ENCODE results near the gene RCBTB1.

The RCBTB1 gene

DNA sequence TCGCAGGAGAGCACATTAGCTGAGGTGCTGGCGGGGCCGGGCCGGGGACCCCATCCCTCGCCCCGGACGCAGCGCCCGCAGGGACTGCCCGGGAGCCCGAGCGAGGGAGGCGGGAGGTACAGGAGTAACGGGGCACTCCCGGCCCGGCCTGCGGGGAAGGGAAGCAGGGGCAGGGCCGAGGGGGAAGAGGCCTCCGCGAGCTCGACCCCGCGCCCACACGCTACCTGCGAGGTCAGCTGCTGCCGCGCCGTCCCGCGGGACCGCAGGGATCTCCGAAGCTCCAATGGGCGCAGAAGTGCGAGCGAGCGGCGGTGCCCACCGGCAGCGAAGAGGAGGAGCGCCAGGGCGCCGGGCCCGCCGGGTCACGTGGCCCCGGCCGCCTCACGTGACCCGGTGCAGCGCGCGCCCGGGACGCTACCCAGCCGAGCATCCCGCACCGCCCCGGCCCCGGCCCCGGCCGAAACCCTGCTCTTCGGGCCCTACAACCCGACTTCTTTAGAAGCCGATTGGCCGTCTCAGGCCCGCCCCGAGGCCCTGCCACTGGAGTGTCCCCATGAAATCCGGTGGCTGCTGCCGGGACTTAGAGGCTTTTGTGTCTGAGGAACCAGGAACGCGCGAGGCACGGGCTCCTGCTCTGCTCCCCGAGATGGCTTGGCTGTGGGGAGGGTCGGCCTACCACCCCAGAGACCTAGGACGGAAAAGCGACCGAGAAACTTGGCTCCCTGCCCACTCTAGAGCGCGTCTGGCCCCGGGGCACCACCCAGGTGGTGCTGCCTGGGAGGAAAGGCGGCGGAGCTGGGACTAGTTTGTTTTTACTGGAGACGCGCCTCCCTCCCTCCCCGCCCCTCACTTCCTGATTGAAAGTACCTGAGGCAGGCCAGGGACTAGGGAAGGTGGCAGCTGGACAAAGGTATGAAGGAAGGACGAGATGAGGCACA lies at the start of gene RCBTB1:
TSS of gene RCBTB1 (minus strand) at position 339 of the 938 bp plus-strand sequence. CDS start 18,279 bp downstream, outside the sequence.
- peaks cover 3% of the 10 kb centered on the region for H3K36me3 ChIP-seq (ENCODE audit: insufficient read depth, insufficient read length, low read length)
- H3K4me3 ChIP-seq (ENCODE audit: insufficient read length, low read depth), result peak within 1 kb of the TSS; percentile 54
- H3K4me1 ChIP-seq (ENCODE audit: insufficient read depth, insufficient read length), result no peaks in the 10 kb centered on the region
- peak; percentile 36 for DNase-seq (ENCODE audit: low read depth, low spot score)
- H3K27me3 ChIP-seq (ENCODE audit: insufficient read depth, insufficient read length), result no peaks in the 10 kb centered on the region
- H3K9me3 ChIP-seq (ENCODE audit: insufficient read depth, low read length), result no peaks in the 10 kb centered on the region
- peak within 1 kb of the TSS; percentile 72 for H3K9ac ChIP-seq (ENCODE audit: insufficient read length, low read depth)
- no peak for TF ChIP-seq YY1 (IDR thresholded peaks at IDR 0.05; ENCODE audit: insufficient read depth, insufficient read length)
- no peak for TF ChIP-seq SUZ12 (IDR thresholded peaks at IDR 0.05; ENCODE audit: extremely low read depth, insufficient read depth, insufficient read length)
- no peak for TF ChIP-seq ZNF274 (IDR thresholded peaks at IDR 0.05; ENCODE audit: low read depth, low read length)

DNA sequence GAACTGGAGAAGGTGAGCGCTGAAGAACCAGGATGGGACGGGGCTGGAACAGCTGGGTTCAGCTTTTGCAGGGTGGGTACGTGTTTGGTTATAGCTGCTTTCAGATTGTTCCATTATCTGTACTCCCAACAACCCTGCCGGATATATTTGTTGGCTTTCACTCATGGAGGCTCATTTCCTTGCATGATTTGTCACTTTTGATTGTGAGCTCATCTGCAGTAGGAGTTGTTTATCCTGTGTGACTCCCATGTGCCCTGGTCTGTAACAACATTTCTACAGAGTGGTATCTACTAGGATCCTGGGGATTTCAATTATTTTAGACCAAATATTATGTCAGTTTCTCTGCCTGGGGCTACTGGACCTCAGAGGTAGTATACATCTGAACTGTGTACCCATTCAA lies 48.4 kb upstream of the RCBTB1 start:
- Histone ChIP-seq H3K4me3 (ENCODE audit: insufficient read length, low read depth) (no peak overlapping the region), H3K9me3 (ENCODE audit: insufficient read depth, low read length) (no peaks in the 10 kb centered on the region), H3K4me1 (ENCODE audit: insufficient read depth, insufficient read length) (no peaks in the 10 kb centered on the region), H3K27me3 (ENCODE audit: insufficient read depth, insufficient read length) (no peaks in the 10 kb centered on the region), H3K36me3 (ENCODE audit: insufficient read depth, insufficient read length, low read length) (no peaks in the 10 kb centered on the region), H3K9ac (ENCODE audit: insufficient read length, low read depth) (no peak overlapping the region)
- no peak for DNase-seq (ENCODE audit: low read depth, low spot score)
- TF ChIP-seq SUZ12 (IDR thresholded peaks at IDR 0.05; ENCODE audit: extremely low read depth, insufficient read depth, insufficient read length), result no peak

DNA sequence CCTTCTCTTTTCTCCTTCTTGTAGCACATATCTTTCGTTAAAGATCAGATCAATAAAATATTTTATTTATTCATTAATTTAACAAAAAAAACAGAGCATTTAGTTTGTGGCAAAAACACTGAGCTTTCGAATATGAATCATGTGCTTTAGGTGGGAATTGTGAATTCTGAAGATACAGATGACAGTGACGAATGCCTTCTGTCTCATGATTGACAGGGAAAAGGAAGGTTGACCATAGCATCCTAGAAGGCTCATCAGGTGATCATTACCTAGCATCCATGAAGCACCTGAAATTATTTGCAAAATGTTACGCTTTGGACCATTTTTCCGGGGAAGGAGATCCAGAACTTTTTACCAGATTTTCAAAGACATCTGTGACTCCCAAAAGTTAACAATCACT lies 46.8 kb upstream of the RCBTB1 start:
- no peak overlapping the region for H3K9ac ChIP-seq (ENCODE audit: insufficient read length, low read depth)
- DNase-seq (ENCODE audit: low read depth, low spot score), result no peak
- H3K9me3 ChIP-seq (ENCODE audit: insufficient read depth, low read length), result no peaks in the 10 kb centered on the region
- H3K27me3 ChIP-seq (ENCODE audit: insufficient read depth, insufficient read length), result no peaks in the 10 kb centered on the region
- H3K4me1 ChIP-seq (ENCODE audit: insufficient read depth, insufficient read length), result no peaks in the 10 kb centered on the region
- H3K4me3 ChIP-seq (ENCODE audit: insufficient read length, low read depth), result no peak overlapping the region
- no peak for TF ChIP-seq SUZ12 (IDR thresholded peaks at IDR 0.05; ENCODE audit: extremely low read depth, insufficient read depth, insufficient read length)
- TF ChIP-seq YY1 (IDR thresholded peaks at IDR 0.05; ENCODE audit: insufficient read depth, insufficient read length), result no peak
- TF ChIP-seq ZNF274 (IDR thresholded peaks at IDR 0.05; ENCODE audit: low read depth, low read length), result no peak
- H3K36me3 ChIP-seq (ENCODE audit: insufficient read depth, insufficient read length, low read length), result no peaks in the 10 kb centered on the region

DNA sequence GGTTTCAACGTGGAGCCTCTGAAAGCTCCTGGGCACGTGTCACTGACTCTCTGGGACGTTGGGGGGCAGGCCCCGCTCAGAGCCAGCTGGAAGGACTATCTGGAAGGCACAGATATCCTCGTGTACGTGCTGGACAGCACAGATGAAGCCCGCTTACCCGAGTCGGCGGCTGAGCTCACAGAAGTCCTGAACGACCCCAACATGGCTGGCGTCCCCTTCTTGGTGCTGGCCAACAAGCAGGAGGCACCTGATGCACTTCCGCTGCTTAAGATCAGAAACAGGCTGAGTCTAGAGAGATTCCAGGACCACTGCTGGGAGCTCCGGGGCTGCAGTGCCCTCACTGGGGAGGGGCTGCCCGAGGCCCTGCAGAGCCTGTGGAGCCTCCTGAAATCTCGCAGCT lies 45.2 kb upstream of the RCBTB1 start:
- Histone ChIP-seq H3K4me1 (ENCODE audit: insufficient read depth, insufficient read length) (no peaks in the 10 kb centered on the region), H3K9ac (ENCODE audit: insufficient read length, low read depth) (no peak overlapping the region), H3K4me3 (ENCODE audit: insufficient read length, low read depth) (no peak overlapping the region), H3K27me3 (ENCODE audit: insufficient read depth, insufficient read length) (no peaks in the 10 kb centered on the region), H3K36me3 (ENCODE audit: insufficient read depth, insufficient read length, low read length) (no peaks in the 10 kb centered on the region), H3K9me3 (ENCODE audit: insufficient read depth, low read length) (no peaks in the 10 kb centered on the region)
- no peak for TF ChIP-seq ZNF274 (IDR thresholded peaks at IDR 0.05; ENCODE audit: low read depth, low read length)
- TF ChIP-seq SUZ12 (IDR thresholded peaks at IDR 0.05; ENCODE audit: extremely low read depth, insufficient read depth, insufficient read length), result no peak
- TF ChIP-seq YY1 (IDR thresholded peaks at IDR 0.05; ENCODE audit: insufficient read depth, insufficient read length), result no peak
- DNase-seq (ENCODE audit: low read depth, low spot score), result no peak

DNA sequence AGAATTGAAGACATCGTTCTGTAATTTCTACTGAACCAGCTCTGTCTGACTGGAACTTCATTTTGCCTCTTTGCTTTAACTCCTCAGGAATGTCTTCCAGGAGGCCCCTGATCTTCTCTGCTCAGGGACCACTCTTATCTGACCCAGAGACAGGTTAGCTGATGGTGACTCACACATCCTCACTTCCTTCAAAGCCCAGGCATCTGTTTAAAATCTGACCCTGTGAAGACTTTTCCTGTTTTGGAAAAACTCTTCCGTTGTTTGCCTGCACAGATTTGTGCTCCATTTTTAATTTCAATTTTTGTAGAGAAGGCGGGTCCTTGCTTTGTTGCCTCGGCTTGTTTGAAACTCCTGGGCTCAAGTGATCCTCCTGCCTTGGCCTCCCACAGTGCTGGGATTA lies 44.6 kb upstream of the RCBTB1 start:
- Histone ChIP-seq H3K9me3 (ENCODE audit: insufficient read depth, low read length) (no peaks in the 10 kb centered on the region), H3K4me1 (ENCODE audit: insufficient read depth, insufficient read length) (no peaks in the 10 kb centered on the region), H3K9ac (ENCODE audit: insufficient read length, low read depth) (no peak overlapping the region), H3K36me3 (ENCODE audit: insufficient read depth, insufficient read length, low read length) (no peaks in the 10 kb centered on the region), H3K4me3 (ENCODE audit: insufficient read length, low read depth) (no peak overlapping the region), H3K27me3 (ENCODE audit: insufficient read depth, insufficient read length) (no peaks in the 10 kb centered on the region)
- TF ChIP-seq YY1 (IDR thresholded peaks at IDR 0.05; ENCODE audit: insufficient read depth, insufficient read length), result no peak
- no peak for TF ChIP-seq ZNF274 (IDR thresholded peaks at IDR 0.05; ENCODE audit: low read depth, low read length)
- TF ChIP-seq SUZ12 (IDR thresholded peaks at IDR 0.05; ENCODE audit: extremely low read depth, insufficient read depth, insufficient read length), result no peak
- DNase-seq (ENCODE audit: low read depth, low spot score), result no peak

DNA sequence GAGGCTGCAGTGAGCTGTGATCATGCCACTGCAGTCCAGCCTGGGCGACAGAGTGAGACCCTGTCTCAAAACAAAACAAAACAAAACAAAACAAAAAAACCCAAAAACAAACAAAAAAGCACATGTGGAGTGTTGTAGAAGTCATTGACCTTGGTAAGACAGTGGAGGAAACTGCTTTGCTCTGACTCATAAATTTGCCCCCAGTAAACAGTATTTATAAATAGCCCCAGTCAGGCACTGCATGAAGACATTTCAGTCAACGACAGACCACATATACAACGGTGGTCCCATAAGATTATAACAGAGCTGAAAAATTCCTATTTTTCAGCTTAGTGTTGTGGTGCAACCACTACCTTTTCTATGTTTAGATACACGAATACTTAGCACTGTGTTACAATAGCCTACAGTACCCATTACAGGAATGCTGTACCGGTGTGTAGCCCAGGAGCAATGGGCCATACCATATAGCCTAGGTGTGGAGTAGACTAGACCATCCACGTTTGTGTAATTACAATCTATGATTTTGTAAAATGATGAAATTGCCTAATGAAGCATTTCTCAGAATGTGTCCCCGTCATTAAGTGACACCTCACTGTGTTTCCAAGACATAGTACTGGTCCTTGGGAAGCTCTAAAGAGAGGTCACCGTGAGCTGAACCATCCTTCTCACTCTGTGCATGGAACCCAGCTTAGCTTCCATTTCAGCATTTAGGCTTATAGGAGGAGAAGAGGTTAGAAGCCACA lies 44.0 kb upstream of the RCBTB1 start:
- TF ChIP-seq SUZ12 (IDR thresholded peaks at IDR 0.05; ENCODE audit: extremely low read depth, insufficient read depth, insufficient read length) (no peak), ZNF274 (IDR thresholded peaks at IDR 0.05; ENCODE audit: low read depth, low read length) (no peak), YY1 (IDR thresholded peaks at IDR 0.05; ENCODE audit: insufficient read depth, insufficient read length) (no peak)
- H3K9ac ChIP-seq (ENCODE audit: insufficient read length, low read depth), result no peak overlapping the region
- no peak overlapping the region for H3K4me3 ChIP-seq (ENCODE audit: insufficient read length, low read depth)
- H3K36me3 ChIP-seq (ENCODE audit: insufficient read depth, insufficient read length, low read length), result no peaks in the 10 kb centered on the region
- H3K4me1 ChIP-seq (ENCODE audit: insufficient read depth, insufficient read length), result no peaks in the 10 kb centered on the region
- H3K9me3 ChIP-seq (ENCODE audit: insufficient read depth, low read length), result no peaks in the 10 kb centered on the region
- H3K27me3 ChIP-seq (ENCODE audit: insufficient read depth, insufficient read length), result no peaks in the 10 kb centered on the region
- DNase-seq (ENCODE audit: low read depth, low spot score), result no peak
